CD4-positive, alpha-beta T cell treated with Interleukin-15 for 4 hours (primary cell): ENCODE data around the gene LRRFIP1.
A peak's percentile ranks its signal among the peaks of the same experiment; 100 is the strongest.
"Not testable (repeated sequence)": the region's sequence is repeated elsewhere in the genome, so short reads cannot be mapped to it uniquely, and the experiment has no call there.

ENCODE experiments used
- DNase-seq: peaks from one replicate; pipeline ENCODE4 v3.0.0-alpha.2; 2020; ENCODE audit warnings: low spot score

Gene LRRFIP1

DNA sequence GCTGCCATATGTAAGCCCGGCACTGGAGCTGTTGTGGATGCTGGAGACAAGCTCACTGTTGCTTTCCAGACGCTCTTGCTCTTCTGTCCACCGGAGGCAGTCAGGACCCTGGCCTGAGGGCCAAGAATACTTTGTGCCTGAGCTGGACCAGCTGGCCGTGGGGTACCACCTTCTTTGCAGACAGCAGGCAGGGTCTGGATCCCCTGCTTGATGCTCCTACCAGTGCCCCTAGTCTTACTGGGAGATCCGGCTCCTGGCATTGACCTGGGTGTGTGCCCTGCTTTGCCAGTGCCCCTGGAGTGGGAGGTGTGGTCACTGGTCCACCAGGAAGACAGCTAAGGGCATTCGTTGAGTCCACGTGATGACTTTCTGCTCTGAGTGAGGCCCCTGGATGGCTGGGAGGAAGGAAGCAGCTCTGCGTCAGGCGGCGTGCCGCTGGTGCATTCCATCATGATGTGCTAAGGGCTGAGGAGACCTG is 59.3 kb downstream of the LRRFIP1 start:
- no peak for DNase-seq

DNA sequence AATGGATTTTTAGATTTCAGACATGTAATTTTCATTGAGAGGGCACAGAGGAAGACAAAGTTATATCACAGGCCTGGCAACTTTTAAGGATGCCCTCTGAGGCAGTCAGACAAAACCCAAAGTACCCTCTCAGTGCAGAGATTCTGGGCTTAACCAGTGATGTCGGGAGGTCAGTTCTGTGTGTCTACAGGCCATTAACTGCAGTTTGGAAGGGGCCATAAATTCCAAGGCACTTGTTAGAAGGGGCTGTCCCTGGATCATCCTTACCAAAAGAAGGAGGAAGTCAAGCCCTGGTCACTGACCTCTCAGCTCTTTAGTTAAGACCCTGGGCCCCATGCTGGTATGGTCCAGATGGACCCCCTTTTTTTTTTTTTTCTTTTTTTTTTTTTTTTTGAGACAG is 60.7 kb downstream of the LRRFIP1 start:
- no peak for DNase-seq

DNA sequence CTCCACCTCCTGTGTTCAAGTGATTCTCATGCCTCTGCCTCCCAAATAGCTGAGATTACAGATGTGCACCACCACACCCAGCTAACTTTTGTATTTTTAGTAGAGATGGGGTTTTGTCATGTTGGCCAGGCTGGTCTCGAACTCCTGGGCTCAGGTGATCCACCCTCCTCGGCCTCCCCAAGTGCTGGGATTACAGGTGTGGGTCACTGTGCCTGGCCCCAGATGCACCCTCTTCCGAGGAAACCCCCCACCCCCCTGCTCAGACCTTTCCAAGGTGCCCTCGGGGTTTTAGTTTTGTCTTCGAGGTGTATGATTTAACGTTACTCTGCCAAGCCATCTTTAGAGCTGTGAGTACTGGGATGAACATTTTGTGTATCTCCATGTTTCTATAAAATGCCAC is 61.2 kb downstream of the LRRFIP1 start:
- not testable (repeated sequence) for DNase-seq

DNA sequence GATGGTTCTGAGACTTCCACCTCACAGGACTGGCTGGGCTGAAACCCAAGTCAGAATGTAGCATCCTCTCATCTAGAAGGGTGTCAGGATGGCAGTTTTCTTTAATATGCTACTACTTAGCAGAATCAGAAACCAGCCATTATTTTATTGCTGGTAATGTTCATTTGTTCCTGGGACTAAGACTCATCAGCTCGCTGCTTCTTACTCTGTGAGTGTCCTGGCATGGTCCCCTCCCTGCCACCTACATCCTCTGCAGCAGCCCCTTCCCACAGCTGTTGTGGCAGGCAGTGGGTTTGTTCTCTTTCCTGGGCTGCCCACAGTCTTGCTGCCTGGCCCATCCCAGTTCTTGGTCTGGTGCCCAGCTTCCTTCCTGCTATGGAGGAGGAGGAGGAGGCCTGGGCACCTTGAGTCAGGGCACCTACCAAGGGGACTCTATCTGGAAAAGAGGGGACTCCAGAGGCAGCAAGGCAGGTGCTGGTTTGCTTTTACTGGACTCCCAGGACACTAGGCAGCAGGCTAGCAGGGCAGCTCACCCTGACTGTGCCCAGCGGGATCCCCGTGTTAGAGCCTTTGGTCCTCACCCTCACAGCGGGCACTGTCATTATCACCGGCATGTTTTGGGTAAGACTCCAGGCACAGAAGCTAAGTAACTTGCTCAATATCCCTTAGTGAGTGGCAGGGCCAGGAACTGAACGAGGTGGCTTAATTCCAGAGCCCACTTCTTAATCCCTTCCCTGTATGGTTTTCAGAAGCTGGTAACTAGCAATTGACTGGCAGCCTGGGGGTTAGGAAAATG is 62.1 kb downstream of the LRRFIP1 start:
- DNase-seq: peak; percentile 59

DNA sequence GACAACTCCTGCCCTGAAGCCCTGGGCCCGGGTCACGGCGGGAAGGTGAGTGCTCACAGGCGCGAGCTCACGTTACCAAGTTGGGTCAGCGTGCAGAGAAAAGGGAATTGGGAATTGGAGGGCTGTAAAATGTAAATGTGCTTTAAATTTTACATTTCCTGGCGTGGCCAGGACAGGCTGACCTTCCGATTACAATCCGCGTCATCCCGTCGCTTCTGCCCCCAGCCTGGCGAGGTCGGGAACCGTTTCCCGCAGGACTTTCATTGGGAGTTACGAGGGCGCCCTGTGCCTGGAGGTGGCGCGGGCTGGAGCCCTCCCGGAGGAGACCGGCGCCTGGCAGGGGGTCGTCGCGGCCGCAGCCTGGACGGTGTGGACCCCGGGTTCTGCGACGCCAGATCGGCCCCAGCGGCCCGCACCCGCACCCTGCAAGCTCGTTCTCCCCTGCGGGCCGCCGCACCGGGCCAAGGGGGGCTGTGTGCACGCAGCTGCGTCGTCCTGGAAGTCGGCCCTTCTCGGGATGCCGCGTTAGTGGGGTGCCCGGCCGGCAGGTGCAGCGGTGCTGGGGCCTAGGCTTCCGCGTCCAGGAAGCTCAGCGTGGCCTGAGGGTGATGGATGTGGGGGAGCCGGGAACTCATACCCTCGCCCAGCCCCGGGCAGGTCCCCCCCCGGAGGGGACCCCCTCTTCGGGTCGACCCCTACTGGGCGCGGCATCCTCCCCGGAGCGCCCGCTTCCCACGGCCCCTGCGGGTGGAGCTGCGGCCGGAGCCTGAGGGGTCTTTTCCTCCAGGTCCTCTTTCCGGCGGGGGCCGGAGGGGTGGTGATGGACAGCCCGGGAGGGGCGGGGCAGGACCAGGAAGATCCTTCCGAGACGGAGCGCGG is 63.9 kb downstream of the LRRFIP1 start:
- DNase-seq: no peak

DNA sequence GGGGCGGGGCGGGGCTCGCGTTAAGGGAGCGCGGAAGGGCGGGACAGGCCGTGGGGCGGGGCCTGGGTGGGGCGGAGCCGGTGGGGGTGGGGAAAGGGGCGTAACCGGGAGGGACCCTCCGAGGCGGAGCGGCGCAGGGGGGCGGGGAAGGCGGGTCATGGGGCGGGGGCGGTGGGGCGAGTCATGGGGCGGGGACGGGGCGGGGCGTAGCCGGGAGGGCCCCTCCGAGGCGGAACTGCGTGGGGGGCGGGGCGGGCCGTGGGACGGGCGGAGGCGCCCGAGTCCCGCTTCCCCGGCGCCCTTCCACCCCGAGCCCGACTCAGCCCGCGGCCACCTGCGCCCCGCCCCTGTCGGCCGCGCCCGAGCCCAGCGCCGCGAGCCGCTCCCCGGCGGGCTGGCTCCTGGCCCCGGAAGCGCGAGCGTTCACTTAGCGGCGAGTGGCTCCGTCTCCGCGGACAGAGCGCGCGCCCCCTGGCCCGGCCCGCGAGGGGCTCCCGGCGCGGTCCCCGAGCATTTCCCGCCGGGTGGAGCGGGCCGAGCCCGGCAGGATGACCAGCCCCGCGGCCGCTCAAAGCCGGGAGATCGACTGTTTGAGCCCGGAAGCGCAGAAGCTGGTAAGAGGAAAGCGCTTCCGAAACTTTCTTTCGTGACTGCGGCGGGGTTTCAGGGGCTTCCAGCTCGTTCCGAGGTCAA is 64.7 kb downstream of the LRRFIP1 start:
- peak; percentile 95 for DNase-seq

DNA sequence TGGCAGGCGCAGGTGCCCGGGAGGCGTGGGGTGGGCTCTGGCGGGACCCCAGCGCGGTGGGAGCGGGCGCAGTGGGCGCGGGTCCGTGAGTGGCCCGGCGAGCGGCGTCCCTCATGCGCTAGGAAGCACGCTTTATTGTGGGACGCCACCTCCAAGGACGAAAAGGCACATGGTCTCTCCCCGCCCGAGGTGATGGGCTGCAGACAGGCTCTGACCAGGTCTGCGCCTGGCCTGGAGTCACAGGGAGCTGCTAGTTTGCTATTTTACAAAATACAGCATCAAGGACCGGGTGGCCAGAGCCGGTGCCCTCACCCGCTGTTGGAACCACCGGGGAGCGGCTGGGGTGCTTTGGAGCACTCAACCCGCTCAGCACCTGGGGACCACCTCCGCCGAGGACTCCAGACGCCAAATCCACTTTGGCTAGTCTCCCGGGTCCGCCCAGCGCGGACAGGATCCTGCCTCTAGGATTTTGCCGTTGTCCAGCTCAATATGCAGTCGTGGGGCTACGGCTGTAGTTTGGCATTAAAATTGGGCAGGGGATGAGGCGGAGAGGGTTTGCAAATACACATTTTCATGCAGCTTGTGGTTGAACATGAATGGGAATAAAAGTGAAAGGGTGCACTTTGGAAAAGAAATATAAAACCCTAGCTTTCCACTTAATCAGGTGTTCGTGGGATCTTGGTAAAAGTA is 65.4 kb downstream of the LRRFIP1 start:
- DNase-seq: no peak

DNA sequence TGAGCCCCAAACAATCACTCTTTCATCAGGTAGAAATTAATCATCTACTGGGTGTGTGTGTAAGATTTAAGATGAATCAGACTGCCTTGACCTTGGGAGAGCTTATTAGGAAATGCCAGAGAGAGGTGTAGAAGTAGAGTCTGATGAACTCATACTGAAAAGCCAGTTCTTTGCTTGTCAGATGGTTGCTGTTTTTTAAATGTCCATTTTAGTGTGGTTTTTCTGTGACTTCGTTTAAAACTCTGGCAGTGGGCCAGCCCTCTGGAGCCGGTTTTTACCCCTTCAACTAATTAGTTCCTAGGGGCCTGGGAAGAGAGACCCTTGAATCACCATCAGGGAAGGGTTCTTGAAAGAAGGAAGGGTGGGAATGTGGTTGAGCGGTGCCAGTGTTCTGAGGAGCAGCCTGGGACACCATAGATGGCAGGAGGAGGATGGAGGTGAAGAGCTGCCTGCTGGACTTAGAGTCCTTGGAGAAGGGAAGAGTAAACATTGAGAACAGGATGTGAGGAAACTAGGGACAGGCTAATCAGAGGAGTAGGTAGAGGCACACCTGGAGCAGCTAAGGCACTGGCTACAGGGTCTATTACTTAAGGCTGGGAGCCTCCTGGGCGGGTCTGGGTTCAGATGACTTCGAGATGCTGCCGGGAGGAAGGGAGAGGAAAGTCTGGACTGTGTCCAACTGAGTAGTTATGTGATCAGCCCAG is 66.1 kb downstream of the LRRFIP1 start:
- DNase-seq: peak; percentile 77

DNA sequence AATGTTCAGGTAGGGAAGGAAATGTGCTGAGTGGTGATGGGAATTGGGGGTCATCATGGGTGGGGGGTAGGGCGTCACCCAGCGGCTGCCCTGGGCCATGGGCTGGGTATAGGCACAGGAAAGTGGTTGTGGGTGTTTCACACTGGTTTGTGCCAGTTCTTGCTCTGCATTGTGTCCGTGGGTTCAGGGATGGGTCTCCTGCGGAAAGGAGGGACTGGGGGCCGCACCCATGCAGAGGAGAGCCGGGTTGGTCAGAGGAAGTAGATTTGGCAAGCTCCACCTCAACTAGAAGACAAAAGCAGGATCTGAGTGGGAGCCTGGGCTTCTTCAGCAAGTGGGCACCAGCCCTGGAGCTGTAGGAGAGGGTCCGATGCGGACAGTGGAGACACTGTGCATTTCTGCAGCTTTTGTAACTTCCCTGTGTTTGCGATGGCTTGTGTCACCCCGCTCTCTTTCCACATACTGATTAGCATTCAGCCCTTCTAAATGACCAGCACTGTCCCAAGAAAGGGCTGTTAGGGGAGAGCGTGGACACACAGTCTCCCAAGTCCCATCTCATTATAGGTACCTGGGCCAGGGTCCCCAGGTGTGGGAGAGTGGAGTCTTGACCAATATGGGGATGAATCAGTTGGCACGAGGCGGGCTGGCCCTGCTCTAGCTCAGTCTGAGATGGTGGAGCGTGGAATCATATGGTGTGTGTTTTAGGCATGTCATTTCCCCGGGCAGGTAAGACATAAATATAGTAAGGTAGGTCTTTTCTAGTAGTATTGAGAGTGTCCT is 67.2 kb downstream of the LRRFIP1 start:
- peak; percentile 44 for DNase-seq

DNA sequence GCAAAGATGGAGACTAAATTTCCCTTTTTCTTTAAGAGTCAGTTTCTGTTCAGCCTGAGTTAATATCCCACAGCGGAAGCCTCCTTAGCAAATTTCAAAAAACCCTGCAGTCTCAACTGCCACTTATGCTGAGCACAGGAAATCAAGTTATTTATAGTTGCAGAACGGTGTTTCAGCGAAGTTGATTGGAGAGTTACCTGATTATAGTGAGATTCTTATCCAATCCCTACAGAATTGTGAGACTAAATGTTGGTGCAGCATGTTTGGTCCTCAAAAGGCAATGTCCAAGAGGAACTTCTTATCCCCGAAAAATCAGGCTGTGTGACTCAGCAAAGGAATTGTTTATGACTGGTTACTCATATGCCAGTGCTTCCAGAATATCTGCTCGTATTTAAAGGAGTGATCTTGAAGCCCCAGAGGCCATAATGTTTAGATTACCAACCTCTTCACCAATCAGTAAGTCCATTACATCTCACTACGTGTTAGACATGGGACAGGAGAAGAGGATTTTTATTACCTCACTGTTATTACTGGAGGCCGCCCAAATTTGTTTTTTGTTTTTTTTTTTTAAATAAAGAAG is 67.9 kb downstream of the LRRFIP1 start:
- peak; percentile 64 for DNase-seq

DNA sequence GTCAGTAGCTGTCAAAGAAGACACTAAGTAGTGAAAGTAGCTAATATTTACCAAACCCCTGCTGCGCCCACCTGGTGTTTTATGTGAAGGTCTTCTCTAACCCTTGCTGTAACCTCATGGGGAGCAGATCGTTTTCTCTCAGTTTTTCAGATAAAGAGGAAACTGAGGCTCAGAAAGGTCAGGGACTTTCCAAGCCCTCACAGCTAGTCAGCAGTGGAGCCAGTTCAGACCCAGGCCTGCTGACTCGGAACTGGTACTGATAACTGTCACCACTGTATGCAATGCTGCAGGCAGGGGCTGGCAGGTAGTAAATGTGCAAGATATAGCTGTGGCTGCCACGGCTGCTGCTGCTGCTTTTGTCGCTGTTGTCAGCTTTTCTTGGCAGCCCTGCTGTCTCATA is 69.1 kb downstream of the LRRFIP1 start:
- DNase-seq: peak; percentile 45

DNA sequence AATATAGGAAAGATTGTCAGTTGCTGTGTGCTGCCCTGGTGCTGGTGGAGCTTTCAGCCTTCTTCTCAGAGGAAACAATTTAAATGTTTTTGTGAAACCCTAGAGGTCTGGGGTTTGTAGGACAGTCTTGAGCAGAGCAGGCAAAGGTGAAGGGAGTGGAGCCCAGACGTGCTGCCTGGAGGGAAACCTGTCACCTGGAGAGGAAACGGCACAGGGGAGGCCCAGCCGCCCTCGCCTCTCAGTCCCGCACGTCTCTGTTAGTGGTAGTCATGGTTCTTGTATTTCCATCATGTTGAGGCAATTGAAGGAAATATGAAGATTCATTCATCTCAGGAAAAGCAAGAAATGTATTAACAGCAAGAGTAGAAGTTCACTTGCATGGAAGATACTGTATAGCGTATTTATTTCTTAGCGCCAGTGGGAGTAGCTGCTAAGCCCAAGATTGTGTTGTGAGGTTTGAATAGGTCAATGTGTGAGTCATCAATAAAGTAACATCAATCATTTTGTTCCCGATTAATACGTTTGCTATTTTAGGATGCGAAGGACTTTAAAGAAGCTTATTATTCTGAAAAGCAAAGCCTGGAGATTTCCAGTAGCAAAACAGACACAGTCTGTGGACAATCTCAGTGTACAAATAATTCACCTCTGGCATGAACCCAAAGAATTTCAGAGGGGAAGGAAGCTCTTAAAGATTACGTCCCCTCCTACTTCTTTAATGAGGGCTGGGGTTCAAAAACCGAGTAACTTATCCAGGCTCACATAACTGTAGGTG is 70.4 kb downstream of the LRRFIP1 start:
- DNase-seq: no peak

DNA sequence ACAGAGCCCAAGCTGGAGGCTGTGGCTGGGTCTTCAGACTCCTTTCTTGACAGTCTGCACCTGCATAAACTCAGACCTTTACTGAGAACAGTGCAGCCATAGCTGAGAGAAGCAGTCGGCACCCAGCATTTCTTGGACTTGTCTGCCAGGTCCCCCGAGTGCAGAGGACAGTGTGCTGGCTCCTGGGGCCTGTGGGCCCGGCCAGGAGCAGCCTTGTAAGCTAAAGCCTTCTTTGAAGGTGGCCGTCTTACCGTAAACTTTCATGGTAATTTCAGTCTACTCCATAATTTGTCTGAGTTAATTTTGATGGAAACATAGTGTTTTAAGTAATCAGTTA is 70.9 kb downstream of the LRRFIP1 start:
- no peak for DNase-seq

DNA sequence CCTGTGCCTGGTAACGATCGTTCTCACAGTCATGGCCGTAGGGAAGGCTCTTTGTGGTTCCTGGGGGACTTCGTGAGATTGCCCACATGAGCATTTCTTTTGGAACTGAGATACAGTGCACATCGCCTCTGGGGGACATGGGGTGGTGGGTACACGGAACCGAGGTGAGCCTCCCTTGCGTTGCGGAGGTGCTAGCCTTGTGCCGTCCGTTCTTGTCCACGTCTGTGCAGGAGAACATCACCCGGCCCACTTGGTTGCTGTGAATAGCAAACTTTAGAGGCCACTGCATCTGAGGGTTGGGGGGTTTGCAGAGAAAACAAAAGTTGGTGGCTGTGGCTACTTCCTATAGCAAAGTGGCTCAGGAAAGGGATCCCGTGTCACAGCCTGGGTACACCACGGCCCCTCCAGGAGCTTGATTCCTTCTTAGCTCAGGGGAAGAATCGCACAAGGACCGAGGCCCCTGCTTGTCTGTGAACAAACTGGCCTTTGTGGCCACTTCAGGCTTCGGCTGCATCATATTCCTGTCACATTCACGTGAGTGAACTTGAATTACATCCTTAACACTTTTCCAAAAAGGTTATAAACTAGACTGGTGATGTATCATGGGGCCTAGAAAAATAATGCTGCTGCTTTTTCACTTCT is 72.6 kb downstream of the LRRFIP1 start:
- DNase-seq: no peak

DNA sequence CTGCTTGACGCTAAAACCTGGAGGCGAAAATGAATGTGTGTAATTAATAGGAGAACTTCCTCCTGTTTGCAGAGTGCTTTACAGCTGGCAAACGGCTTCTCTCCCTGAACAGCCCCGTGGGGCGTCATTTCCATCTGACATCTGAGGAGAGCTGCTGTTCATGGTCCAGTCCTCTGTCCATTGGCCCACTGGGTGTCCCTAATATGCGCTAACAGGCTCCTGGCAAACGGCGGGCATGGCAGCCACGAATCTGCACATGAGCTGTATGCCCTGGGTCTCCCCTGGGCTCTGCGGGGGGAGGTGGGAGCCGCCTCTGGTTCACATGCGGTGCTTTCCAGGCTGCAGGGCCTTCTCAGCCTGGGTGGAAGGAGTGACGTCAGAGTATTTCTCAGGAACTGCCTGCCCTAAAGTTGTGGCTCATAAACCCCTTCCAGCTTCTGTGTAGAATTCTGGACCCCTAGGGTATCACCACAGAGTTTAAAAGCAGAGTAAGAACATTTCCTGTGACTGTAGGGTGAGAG is 73.2 kb downstream of the LRRFIP1 start:
- DNase-seq: peak; percentile 73

DNA sequence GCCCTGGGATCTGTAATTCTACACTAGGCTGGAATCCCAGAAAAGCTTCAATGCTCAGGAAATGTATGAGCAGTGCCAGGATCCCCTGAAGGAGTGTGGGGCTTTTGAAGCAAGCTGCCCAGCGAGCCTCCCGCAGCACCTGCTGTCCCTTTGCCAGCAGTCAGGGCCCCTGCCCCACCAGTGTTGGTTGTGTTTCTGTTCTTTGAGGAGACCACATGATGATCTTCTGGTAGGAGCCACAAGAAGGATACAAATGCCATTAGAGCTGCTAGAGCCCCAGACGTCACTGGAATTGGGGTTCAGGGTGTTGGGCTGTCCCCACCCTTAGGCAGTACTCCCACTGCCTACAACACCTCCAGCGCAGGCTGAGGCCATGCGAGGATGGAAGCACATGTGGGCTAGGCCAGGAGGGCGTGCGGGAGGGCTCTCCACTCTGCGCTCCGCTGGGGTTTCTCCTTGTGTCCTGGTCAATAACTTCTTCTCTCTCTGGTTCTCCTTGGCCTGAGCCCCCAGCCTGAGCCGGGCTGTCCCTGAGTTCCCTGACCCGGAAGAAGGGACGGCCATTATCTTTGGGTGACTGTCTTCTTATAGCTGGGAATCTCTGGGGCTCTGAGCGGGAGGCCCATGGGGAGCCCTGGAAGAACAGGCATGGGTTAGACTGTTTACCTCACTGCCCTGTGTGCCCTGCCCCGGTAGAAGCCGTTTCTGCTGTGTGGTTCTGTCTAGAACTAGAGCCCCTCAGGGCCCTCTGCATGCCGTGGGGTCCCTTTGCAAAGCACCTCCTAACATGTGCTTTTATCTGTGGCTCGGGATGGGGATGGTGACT is 73.9 kb downstream of the LRRFIP1 start:
- no peak for DNase-seq

DNA sequence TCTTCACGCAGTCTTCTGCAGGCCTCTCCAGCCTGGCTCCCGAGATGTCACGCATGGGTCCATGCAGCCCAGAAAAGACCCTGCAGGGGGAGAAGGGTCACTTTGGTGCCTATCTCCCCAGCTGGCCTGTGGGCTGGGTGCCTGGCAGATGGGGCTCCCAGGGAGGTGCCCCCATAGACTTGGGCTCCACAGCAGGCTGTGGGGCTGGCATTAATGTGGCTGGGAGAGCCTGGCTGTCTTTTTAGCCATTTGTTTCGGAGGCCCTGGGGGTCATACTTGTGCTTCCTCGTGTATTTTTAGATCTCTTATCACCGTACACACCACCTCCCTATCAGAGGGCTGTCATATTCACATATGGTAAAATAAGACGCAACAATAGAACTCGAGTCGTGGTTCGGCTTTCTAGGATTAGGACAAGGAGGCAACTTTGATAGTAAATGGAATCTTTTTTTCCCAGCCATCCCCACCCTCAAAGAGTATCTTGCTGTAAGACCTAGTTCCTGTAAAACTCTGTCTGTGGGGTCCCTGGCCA is 74.5 kb downstream of the LRRFIP1 start:
- no peak for DNase-seq
